CD4-positive, alpha-beta T cell treated with Interleukin-15 for 1 hour (primary cell): ENCODE results near the gene SLC12A4.
"Not testable (repeated sequence)": the region's sequence is repeated elsewhere in the genome, so short reads cannot be mapped to it uniquely, and the experiment has no call there.

Source experiments
- DNase-seq: peaks from one replicate; pipeline ENCODE4 v3.0.0-alpha.2; 2020

Gene SLC12A4

GRCh38 chr16:67987460-67988160, 19.2 kb upstream of the SLC12A4 start:
- DNase-seq = no peak

- no peak for DNase-seq
These were observed 18.5 kb upstream of the SLC12A4 start for GRCh38 chr16:67986949-67987348.

- no peak for DNase-seq
These were observed 13.7 kb upstream of the SLC12A4 start for GRCh38 chr16:67982011-67982696.

- no peak for DNase-seq
These were observed 11.7 kb upstream of the SLC12A4 start, which contains the start of gene DPEP3 for GRCh38 chr16:67979955-67980678. DPEP3 (minus strand) TSS chr16:67980499; CDS start chr16:67980380, 119 bp downstream.

GRCh38 chr16:67977469-67978227, 9.2 kb upstream of the SLC12A4 start:
- DNase-seq = no peak

GRCh38 chr16:67977005-67977404, 8.6 kb upstream of the SLC12A4 start:
- DNase-seq = no peak

- no peak for DNase-seq
These were observed 7.8 kb upstream of the SLC12A4 start for GRCh38 chr16:67976205-67976604.

- DNase-seq = no peak
These were observed 7.1 kb upstream of the SLC12A4 start for GRCh38 chr16:67975321-67976105.

GRCh38 chr16:67972285-67972684, 3.8 kb upstream of the SLC12A4 start:
- not testable (repeated sequence) for DNase-seq

- no peak for DNase-seq
These were observed 2.7 kb upstream of the SLC12A4 start for GRCh38 chr16:67971111-67971510.

GRCh38 chr16:67969254-67970039, 1.0 kb upstream of the SLC12A4 start:
- DNase-seq = no peak

GRCh38 chr16:67967958-67968399, 458 bp downstream of the SLC12A4 start:
- no peak for DNase-seq

GRCh38 chr16:67967183-67967957, 1.1 kb downstream of the SLC12A4 start:
- DNase-seq = no peak

GRCh38 chr16:67966549-67967182, 1.8 kb downstream of the SLC12A4 start:
- no peak for DNase-seq

GRCh38 chr16:67965668-67966548, 2.5 kb downstream of the SLC12A4 start:
- no peak for DNase-seq

GRCh38 chr16:67964477-67965131, 3.8 kb downstream of the SLC12A4 start:
- DNase-seq = no peak

GRCh38 chr16:67963662-67964321, 4.6 kb downstream of the SLC12A4 start:
- DNase-seq = no peak

GRCh38 chr16:67963292-67963661, 5.2 kb downstream of the SLC12A4 start:
- no peak for DNase-seq
